ENCODE data around the gene PEX14. TPM values are rescaled to one million over a fixed set of nuclear protein-coding genes. Genes with fewer than 3 reads are reported as not detected.

PEX14 gene
- total RNA-seq, 4 donors from 2014 or later = 16.3 to 29.7 (median 26.2) TPM

DNA sequence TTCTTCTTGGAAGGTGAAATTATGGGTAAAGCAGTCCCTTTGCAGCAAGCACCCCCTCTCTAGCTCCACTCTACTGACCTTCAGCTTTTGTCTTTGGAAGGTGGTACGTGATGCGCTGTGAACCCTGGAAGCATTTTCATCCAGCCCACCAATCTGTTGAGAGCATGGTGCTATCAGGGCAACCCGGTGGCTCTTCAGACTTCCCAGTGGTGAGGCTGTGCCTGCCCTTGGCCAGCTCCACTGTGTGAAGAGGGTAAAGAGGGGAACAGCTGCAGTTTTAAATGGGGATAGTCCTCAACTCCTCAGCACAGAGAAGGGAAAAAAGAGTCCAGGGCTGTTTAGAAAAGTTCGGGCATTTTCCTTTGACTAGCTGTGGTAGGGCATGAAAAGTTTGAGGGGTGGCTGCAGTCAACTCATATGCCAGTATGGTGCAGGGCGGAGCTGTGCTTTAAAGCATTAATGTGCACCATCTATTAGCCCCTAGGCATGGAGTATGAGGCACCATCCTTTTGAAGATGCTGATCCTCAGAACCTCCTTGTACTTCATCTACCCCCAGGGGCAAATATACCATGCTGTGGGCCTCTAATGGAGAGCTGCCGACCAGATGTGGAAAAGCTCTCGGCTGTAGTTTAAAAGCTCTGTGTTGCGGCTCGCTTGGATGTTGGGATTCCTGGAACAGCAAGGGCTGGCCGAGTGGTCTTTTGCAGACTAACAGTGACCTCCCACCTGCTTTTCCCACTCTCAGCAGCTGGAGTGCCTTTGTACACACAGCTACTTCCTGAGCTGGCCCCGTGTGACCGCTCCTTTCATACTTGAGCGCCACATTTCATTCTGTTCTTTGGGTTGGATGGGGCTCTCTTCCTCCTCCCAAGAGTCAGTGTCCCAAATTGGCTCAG lies 123.0 kb downstream of the PEX14 start:
- TF ChIP-seq, protein P1, sequence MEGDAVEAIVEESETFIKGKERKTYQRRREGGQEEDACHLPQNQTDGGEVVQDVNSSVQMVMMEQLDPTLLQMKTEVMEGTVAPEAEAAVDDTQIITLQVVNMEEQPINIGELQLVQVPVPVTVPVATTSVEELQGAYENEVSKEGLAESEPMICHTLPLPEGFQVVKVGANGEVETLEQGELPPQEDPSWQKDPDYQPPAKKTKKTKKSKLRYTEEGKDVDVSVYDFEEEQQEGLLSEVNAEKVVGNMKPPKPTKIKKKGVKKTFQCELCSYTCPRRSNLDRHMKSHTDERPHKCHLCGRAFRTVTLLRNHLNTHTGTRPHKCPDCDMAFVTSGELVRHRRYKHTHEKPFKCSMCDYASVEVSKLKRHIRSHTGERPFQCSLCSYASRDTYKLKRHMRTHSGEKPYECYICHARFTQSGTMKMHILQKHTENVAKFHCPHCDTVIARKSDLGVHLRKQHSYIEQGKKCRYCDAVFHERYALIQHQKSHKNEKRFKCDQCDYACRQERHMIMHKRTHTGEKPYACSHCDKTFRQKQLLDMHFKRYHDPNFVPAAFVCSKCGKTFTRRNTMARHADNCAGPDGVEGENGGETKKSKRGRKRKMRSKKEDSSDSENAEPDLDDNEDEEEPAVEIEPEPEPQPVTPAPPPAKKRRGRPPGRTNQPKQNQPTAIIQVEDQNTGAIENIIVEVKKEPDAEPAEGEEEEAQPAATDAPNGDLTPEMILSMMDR (IDR thresholded peaks at IDR 0.05) = no peak
- no peak for TF ChIP-seq POLR2A (IDR thresholded peaks at IDR 0.05)
- no peaks in the 10 kb centered on the region for H3K9me3 ChIP-seq
- DNase-seq = no peak
- no peaks in the 10 kb centered on the region for H3K27me3 ChIP-seq
- no peak overlapping the region for H3K4me3 ChIP-seq
- peaks cover 0 to 6% (median 0%) of the 10 kb centered on the region in 4 donors for H3K4me1 ChIP-seq
- H3K36me3 ChIP-seq = peaks cover 0 to 11% (median 0%) of the 10 kb centered on the region in 3 donors
- H3K27ac ChIP-seq = no peak overlapping the region

DNA sequence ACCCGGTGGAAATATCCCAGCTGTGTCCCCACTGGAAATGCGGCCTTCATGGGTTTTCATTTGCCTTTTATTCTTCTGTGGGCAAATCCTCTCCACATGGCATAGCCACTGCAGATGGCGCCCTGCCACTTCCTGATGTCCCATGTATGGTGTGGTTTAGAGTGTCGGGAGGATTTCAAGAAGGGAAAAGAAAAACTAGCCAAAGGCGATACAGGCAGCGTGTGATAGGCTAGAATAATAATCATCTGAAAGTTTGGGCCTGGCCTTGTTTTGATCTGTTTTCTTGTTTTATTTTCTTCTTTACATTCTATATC lies 123.6 kb downstream of the PEX14 start:
- Histone ChIP-seq H3K4me3 (no peak overlapping the region), H3K4me1 (peaks cover 0 to 6% (median 0%) of the 10 kb centered on the region in 4 donors), H3K36me3 (peaks cover 0 to 11% (median 0%) of the 10 kb centered on the region in 3 donors), H3K27me3 (no peaks in the 10 kb centered on the region), H3K9me3 (no peaks in the 10 kb centered on the region), H3K27ac (no peak overlapping the region)
- no peak for DNase-seq
- no peak for TF ChIP-seq POLR2A (IDR thresholded peaks at IDR 0.05)
- TF ChIP-seq, protein P1 (IDR thresholded peaks at IDR 0.05) = no peak

DNA sequence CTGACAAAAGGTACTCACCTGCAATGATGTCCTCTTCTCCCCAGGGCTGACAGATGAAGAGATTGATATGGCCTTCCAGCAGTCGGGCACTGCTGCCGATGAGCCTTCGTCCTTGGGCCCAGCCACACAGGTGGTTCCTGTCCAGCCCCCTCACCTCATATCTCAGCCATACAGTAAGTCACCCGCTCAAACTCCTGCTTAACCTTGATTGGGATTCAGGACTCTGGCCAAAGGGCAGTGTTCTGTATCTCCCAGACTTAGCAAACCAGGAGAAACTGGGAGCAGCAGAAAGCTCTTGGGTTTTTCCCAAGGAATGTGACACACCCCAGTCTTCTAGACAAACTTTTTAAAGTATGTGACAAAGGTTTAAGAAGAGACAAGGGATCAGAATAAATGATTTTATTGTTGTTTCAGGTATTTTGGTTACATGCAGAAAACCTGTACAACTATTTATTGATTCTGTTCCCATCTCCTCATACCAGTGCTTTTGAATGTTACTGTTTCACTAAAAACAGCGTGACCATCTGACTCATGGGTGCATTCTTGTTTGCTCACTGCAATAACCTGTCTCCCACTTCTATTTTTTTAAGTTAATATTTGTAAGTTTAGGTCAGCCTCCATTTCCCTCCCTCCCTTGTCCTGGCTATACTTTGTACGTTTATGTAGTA lies 124.6 kb downstream of the PEX14 start:
- Histone ChIP-seq H3K9me3 (no peaks in the 10 kb centered on the region), H3K36me3 (peaks cover 0 to 11% (median 0%) of the 10 kb centered on the region in 3 donors), H3K27me3 (no peaks in the 10 kb centered on the region), H3K4me3 (no peak overlapping the region), H3K4me1 (peaks cover 0 to 6% (median 0%) of the 10 kb centered on the region in 4 donors), H3K27ac (no peak overlapping the region)
- no peak for TF ChIP-seq POLR2A (IDR thresholded peaks at IDR 0.05)
- TF ChIP-seq, protein P1 (IDR thresholded peaks at IDR 0.05) = no peak
- DNase-seq = no peak

DNA sequence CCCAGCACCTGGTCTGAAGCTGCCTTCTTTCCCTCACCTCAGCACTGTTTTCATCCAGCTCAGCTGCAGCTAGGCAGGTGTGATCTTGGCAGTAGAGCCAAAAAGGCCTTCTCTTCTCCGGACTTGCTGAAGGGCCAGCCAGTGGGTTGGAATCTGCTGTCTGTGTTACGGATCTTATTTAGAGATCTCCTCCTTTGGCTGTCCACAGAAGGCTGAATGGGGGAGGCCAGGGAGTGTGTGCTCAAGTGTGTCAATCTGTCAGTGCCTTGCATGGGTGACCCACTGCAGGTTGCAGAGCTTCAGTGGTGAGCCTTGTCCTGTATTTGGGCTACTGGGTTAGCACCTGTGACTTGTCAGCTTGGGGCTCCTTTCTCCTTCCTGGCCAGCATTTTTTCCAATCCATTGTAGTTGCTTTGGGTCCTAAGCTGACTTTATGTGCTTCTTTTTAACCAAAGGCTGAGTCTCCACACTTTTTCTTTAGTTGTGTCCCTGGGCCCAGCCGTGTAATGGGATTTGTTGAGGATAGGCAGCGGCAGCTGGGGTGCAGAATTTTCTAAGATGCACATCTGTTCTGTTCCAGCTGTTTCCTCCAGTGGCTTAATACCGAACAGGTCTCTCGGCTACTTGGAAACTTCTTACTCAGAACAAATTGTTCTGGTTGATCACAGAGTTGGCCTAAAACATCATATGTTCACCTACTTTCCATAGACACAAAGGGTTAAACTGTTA lies 126.8 kb downstream of the PEX14 start:
- H3K27me3 ChIP-seq = no peaks in the 10 kb centered on the region
- H3K4me1 ChIP-seq = peaks cover 0 to 6% (median 0%) of the 10 kb centered on the region in 4 donors
- H3K27ac ChIP-seq = no peak overlapping the region
- H3K4me3 ChIP-seq = no peak overlapping the region
- H3K36me3 ChIP-seq = peaks cover 0 to 11% (median 0%) of the 10 kb centered on the region in 3 donors
- no peaks in the 10 kb centered on the region for H3K9me3 ChIP-seq
- TF ChIP-seq, protein P1 (IDR thresholded peaks at IDR 0.05) = no peak
- TF ChIP-seq POLR2A (IDR thresholded peaks at IDR 0.05) = no peak
- no peak for DNase-seq

DNA sequence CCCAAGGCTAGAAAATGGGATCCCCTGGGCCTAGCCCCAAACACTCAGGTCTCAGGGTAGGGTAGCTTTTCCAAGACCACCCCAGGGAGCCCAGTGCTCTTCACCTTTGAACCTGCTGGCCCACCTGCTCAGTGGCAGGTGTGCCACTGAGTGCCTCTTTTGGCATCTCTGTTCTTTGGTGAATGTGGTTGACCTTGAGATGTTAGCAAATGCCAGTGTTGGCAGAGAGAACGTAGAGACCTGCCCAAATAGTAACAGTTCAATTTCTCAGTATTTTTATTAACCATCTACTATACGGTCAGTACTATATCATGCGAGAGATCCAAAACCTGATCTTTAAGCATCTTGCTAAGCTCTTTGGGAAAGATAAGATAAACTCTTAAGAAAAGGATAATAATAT lies 128.2 kb downstream of the PEX14 start:
- H3K4me3 ChIP-seq = no peak overlapping the region
- TF ChIP-seq, protein P1 (IDR thresholded peaks at IDR 0.05) = no peak
- TF ChIP-seq POLR2A (IDR thresholded peaks at IDR 0.05) = no peak
- DNase-seq = no peak

More for the DNA sequence above, 128.2 kb downstream of the PEX14 start:
- Histone ChIP-seq H3K9me3 (no peaks in the 10 kb centered on the region), H3K4me1 (peaks cover 0 to 6% (median 0%) of the 10 kb centered on the region in 4 donors), H3K27ac (no peak overlapping the region), H3K27me3 (no peaks in the 10 kb centered on the region), H3K36me3 (peaks cover 0 to 11% (median 0%) of the 10 kb centered on the region in 3 donors)
